DOHH2 (cell line): ENCODE measurements around the gene AIG1.
"Not testable (repeated sequence)": the region's sequence is repeated elsewhere in the genome, so short reads cannot be mapped to it uniquely, and the experiment has no call there.

Experiments used
- H3F3A ChIP-seq: fragments of 200-600 bp; sonication (generic), shearing (Covaris generic); 2 replicates; pipeline ENCODE4 v1.6.0; 2016; ENCODE audit warnings: antibody characterized with exemption, mild to moderate bottlenecking; ENCODE audit not compliant: control insufficient read depth, insufficient read depth
- H3K27ac ChIP-seq: fragments of 200-600 bp; sonication (generic); 2 replicates; pipeline ENCODE4 v1.5.1; 2014; ENCODE audit warnings: low read depth, mild to moderate bottlenecking, low read length, moderate library complexity
- H3K27me3 ChIP-seq: fragments of 200-600 bp; sonication (generic); 2 replicates; pipeline ENCODE4 v1.6.1; 2014; ENCODE audit warnings: mild to moderate bottlenecking, low read length, mixed read lengths; ENCODE audit not compliant: control insufficient read depth
- H3K36me3 ChIP-seq: fragments of 200-600 bp; sonication (generic); 2 replicates; pipeline ENCODE4 v1.6.1; 2014; ENCODE audit warnings: mild to moderate bottlenecking, low read length, moderate library complexity, mixed read lengths; ENCODE audit not compliant: control insufficient read depth
- H3K4me1 ChIP-seq: fragments of 200-600 bp; sonication (generic); 2 replicates; pipeline ENCODE4 v1.6.1; 2014; ENCODE audit warnings: mild to moderate bottlenecking, low read length, mixed read lengths; ENCODE audit not compliant: control insufficient read depth
- H3K4me2 ChIP-seq: fragments of 200-600 bp; sonication (generic); 2 replicates; pipeline ENCODE4 v1.6.0; 2014; ENCODE audit warnings: mild to moderate bottlenecking, low read length, moderate library complexity
- H3K4me3 ChIP-seq: fragments of 200-600 bp; sonication (generic); 2 replicates; pipeline ENCODE4 v1.5.1; 2014; ENCODE audit warnings: mild to moderate bottlenecking, low read length, mixed read lengths
- H3K79me2 ChIP-seq: fragments of 200-600 bp; sonication (generic); 2 replicates; pipeline ENCODE4 v1.6.1; 2014; ENCODE audit warnings: mild to moderate bottlenecking, low read length, mixed read lengths; ENCODE audit not compliant: control insufficient read depth
- H3K9me2 ChIP-seq: fragments of 200-600 bp; sonication (generic); replicated peaks from 2 replicates; pipeline ENCODE4 v1.6.1; 2014; ENCODE audit warnings: mild to moderate bottlenecking, low read length, mixed read lengths; ENCODE audit not compliant: control insufficient read depth
- H3K9me3 ChIP-seq: fragments of 200-600 bp; sonication (generic); 2 replicates; pipeline ENCODE4 v1.6.1; 2014; ENCODE audit warnings: antibody characterized with exemption, low read length, mixed read lengths; ENCODE audit not compliant: control insufficient read depth, insufficient read depth
- H4K20me1 ChIP-seq: fragments of 200-600 bp; sonication (generic); 2 replicates; pipeline ENCODE4 v1.6.0; 2014; ENCODE audit warnings: low read depth, mild to moderate bottlenecking, antibody characterized with exemption, low read length, moderate library complexity; ENCODE audit not compliant: control insufficient read depth, insufficient read depth
- CTCF ChIP-seq: fragments of 200-600 bp; sonication (generic); IDR thresholded peaks from one replicate; pipeline ENCODE4 v1.5.1; 2014; ENCODE audit warnings: antibody characterized with exemption, mild to moderate bottlenecking, low read depth, low read length; ENCODE audit not compliant: poor library complexity, severe bottlenecking
- EZH2phosphoT487 ChIP-seq: fragments of 200-600 bp; sonication (generic); IDR thresholded peaks from 2 replicates; pipeline ENCODE4 v1.6.1; 2017; ENCODE audit warnings: borderline replicate concordance, mild to moderate bottlenecking, antibody characterized with exemption, low read length, moderate library complexity, mixed read lengths

AIG1 gene

GRCh38 chr6:143040018-143040417 is 20.7 kb upstream of the AIG1 start:
- H3F3A ChIP-seq = no peaks in the 10 kb centered on the region
- H4K20me1 ChIP-seq = no peaks in the 10 kb centered on the region
- H3K4me3 ChIP-seq = no peak overlapping the region
- H3K36me3 ChIP-seq = no peaks in the 10 kb centered on the region
- H3K9me2 ChIP-seq = no peaks in the 10 kb centered on the region
- H3K4me1 ChIP-seq = no peaks in the 10 kb centered on the region
- no peak overlapping the region for H3K4me2 ChIP-seq
- no peaks in the 10 kb centered on the region for H3K9me3 ChIP-seq
- no peak overlapping the region for H3K27ac ChIP-seq
- H3K27me3 ChIP-seq = peaks cover 7% of the 10 kb centered on the region; the same call in 1 of the 2 replicates
- TF ChIP-seq CTCF = no peak
- TF ChIP-seq EZH2phosphoT487 = no peak
- no peaks in the 10 kb centered on the region for H3K79me2 ChIP-seq

GRCh38 chr6:143044345-143044744 is 16.3 kb upstream of the AIG1 start:
- not testable (repeated sequence) for H3K4me3 ChIP-seq, H3K9me2 ChIP-seq, H3K36me3 ChIP-seq, H3K27ac ChIP-seq, H3K9me3 ChIP-seq, H3F3A ChIP-seq, H3K4me1 ChIP-seq, H4K20me1 ChIP-seq, H3K79me2 ChIP-seq, H3K4me2 ChIP-seq
- H3K27me3 ChIP-seq = peaks cover 10% of the 10 kb centered on the region

GRCh38 chr6:143049611-143050010 is 11.1 kb upstream of the AIG1 start:
- H3K79me2 ChIP-seq = no peaks in the 10 kb centered on the region
- no peak for TF ChIP-seq EZH2phosphoT487
- no peak for TF ChIP-seq CTCF
- H3K9me3 ChIP-seq = no peaks in the 10 kb centered on the region
- no peaks in the 10 kb centered on the region for H3F3A ChIP-seq
- no peak overlapping the region for H3K4me3 ChIP-seq
- no peak overlapping the region for H3K27ac ChIP-seq
- no peaks in the 10 kb centered on the region for H3K36me3 ChIP-seq
- no peaks in the 10 kb centered on the region for H3K9me2 ChIP-seq
- H3K4me1 ChIP-seq = no peaks in the 10 kb centered on the region
- no peaks in the 10 kb centered on the region for H4K20me1 ChIP-seq
- peaks cover 8% of the 10 kb centered on the region; the same call in 1 of the 2 replicates for H3K27me3 ChIP-seq
- no peak overlapping the region for H3K4me2 ChIP-seq

GRCh38 chr6:143050509-143050908 is 10.2 kb upstream of the AIG1 start:
- Histone ChIP-seq H3F3A (no peaks in the 10 kb centered on the region), H4K20me1 (no peaks in the 10 kb centered on the region), H3K36me3 (no peaks in the 10 kb centered on the region), H3K27ac (no peak overlapping the region), H3K4me1 (no peaks in the 10 kb centered on the region), H3K27me3 (peaks cover 8% of the 10 kb centered on the region; the same call in 1 of the 2 replicates), H3K79me2 (no peaks in the 10 kb centered on the region), H3K9me2 (no peaks in the 10 kb centered on the region), H3K4me3 (no peak overlapping the region), H3K9me3 (no peaks in the 10 kb centered on the region), H3K4me2 (no peak overlapping the region)
- no peak for TF ChIP-seq CTCF
- TF ChIP-seq EZH2phosphoT487 = no peak
